AG09319 (cell line): Measurements from ENCODE around the gene FKBP4.
A peak's percentile ranks its signal among the peaks of the same experiment; 100 is the strongest.

Experiments used
- DNase-seq: peaks from one replicate; pipeline ENCODE4 v3.0.0-alpha.2; 2010; ENCODE audit warnings: low read depth; ENCODE audit errors: extremely low read depth
- TF ChIP-seq, protein P1 (sequence below): IDR thresholded peaks from 2 replicates; pipeline ENCODE4 v1.5.1; 2011; ENCODE audit warnings: low read depth, mild to moderate bottlenecking, inconsistent platforms, low read length, moderate library complexity

Gene FKBP4

DNA sequence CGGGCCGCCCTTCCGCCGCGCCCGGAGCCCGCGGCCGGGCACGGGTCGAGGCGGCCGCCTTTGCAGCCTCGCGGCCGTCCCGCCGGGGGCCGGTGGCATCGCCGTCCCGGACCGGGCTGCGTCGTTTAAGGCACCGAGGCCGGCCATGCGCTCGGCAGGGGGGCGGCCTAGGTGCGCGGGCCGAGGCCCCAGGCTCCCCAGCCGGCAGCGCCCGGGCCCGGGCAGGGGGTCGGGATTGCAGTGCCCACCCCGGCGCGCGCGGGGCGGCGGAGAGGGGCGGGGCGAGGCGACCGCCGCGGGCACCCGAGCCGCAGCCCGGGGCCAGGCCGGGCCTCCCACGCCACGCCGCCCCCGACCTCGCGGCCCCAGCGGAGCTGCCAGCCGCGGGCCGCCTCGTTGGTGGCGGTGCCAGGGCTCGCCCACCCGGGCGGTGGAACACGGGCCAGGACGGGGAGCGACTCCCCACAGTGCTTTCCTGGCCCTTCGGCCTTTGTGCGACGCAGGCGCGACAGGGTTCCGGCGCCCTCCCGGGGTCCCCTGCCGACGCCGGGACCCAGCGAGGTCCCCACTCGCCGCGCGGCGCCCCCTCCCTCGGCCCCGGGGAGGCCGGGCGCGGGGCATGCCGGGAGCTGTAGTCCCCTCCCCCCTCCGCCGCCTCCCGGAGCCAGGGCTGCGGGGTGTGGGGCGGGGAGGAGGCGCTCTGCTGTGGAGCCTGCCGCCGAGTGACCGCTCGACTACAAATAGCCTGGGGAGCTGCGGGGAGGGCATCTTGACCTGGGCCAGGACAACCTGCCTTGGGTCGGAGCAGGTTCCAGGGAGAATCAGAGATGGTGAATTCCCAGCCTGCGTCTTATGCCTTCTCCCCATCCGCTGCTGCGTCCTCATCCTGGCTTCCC, 769 bp downstream of the FKBP4 start:
- TF ChIP-seq, protein P1, sequence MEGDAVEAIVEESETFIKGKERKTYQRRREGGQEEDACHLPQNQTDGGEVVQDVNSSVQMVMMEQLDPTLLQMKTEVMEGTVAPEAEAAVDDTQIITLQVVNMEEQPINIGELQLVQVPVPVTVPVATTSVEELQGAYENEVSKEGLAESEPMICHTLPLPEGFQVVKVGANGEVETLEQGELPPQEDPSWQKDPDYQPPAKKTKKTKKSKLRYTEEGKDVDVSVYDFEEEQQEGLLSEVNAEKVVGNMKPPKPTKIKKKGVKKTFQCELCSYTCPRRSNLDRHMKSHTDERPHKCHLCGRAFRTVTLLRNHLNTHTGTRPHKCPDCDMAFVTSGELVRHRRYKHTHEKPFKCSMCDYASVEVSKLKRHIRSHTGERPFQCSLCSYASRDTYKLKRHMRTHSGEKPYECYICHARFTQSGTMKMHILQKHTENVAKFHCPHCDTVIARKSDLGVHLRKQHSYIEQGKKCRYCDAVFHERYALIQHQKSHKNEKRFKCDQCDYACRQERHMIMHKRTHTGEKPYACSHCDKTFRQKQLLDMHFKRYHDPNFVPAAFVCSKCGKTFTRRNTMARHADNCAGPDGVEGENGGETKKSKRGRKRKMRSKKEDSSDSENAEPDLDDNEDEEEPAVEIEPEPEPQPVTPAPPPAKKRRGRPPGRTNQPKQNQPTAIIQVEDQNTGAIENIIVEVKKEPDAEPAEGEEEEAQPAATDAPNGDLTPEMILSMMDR: no peak
- DNase-seq: no peak

DNA sequence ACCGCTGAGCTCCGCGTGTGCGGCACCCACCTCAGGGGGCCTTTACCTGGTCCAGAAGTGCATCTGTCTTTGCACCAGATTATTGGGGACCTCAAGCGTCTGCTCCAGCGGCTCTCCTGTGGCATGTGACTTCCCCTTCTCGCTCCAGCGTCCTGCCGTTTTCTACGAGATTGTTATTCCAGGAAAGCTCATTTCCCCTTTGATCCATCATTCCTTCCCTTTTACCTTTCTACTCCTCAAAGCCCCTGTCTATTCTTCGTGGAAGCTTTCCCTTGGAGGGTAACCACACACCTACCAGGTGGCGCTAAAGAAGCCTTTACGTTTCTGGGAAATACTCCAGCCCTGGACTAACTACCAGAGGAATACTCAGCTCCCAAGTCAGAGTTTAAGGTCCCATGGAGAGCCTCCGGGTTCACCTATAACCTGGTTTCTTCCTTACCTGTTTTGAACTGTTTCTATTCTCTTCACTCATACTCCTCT, 1.5 kb downstream of the FKBP4 start:
- DNase-seq: no peak
- TF ChIP-seq, protein P1: peak; percentile 1

DNA sequence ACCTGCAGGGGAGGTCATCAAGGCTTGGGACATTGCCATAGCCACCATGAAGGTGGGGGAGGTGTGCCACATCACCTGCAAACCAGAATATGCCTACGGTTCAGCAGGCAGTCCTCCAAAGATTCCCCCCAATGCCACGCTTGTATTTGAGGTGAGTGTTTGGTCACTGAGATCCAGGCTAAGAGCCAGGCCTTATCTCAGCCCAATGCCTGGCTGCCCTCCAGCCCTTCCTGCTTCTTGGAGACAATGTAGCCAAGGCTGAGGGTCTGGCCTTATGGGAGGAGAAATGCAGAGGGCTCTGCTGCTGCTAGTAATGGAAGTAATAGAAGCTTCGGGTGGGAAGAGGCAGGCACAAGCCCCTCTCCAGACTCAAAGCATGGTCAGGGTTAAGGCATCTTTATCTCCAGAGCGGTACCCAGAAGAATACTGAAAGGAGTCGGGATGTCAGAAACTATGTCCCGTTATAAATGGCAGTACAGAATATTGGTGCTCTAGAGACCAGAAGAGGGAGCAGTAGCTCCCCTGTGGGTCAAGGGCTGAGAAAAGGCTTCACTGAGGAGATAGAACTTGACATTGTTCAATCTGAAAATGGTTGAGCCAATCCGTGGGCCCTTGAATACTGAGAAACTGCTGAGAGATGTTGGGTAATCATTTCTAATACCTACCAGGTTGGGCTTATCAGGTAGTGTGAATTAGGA, 3.1 kb downstream of the FKBP4 start:
- TF ChIP-seq, protein P1: no peak; the same call in 1 of the 2 replicates

DNA sequence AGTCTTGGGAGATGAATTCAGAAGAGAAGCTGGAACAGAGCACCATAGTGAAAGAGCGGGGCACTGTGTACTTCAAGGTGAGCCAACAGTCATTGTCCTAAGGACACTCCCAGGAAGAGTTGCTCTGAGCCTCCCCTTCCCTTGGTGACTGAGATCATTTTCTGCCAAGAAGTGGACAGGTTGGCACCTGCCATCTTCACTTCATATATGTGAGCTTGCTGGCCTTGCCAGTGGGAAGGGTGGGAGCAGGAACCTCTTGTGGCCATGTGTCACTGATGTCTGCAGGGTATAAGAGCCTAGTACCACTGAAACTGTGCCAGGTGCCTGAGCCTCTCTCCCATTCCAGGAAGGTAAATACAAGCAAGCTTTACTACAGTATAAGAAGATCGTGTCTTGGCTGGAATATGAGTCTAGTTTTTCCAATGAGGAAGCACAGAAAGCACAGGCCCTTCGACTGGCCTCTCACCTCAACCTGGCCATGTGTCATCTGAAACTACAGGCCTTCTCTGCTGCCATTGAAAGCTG, 5.3 kb downstream of the FKBP4 start:
- no peak for DNase-seq
- TF ChIP-seq, protein P1: no peak

More for the DNA sequence above, 3.1 kb downstream of the FKBP4 start:
- DNase-seq: no peak

DNA sequence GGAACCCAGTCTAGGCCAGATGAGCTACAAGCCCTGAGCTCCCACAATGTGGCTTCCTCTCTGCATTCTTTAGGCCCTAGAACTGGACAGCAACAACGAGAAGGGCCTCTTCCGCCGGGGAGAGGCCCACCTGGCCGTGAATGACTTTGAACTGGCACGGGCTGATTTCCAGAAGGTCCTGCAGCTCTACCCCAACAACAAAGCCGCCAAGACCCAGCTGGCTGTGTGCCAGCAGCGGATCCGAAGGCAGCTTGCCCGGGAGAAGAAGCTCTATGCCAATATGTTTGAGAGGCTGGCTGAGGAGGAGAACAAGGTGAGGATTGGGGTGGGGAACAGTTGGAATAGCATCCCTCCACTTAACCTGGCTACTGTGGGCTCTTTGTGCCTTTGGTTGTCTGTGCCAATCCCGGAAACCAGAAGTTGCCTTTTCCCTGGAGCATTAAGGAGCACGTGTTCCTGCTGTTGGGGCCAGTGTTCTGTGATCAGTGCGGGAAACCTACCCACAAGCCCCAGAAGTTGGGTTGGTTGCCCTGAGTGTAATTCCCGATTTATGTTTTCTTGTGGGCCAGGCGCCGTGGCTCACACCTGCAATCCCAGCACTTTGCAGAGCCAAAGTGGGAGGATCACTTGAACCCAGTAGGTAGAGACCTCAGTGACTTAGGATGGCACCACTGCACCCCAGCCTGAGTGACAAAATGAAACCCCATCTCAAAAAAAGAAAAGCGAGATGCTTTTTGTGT, 6.4 kb downstream of the FKBP4 start:
- TF ChIP-seq, protein P1: no peak
- DNase-seq: no peak

DNA sequence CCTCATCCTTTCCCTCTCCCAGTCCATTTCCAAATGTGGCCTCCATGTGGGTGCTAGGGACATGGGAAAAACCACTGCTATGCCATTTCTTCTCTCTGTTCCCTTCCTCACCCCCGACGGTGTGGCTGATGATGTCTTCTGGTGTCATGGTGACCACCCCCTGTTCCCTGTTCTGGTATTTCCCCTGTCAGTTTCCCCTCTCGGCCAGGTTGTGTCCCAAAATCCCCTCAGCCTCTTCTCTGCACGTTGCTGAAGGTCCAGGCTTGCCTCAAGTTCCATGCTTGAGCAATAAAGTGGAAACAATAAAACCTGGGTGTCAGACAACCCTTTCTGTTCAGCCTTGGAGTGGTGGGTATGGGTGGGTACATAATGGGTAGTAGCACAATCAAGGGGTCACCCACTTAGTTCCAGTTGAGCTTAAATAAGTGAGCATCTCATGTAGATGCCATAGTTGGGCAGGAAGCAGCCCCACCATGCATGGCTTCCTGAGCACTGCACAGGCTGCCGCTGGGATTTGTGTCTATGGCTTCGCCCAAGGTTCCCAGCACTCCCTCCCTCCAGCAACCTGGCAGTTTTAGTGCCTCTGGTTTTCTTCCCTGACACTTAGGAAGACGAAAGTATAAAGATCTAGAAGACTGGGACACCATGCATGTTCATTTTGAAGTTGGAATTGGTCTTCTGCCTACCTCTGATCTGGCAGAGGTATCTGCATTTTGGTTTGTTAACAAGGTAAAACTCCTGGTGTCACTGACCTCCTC, 9.0 kb downstream of the FKBP4 start:
- TF ChIP-seq, protein P1: no peak
- no peak for DNase-seq
